ENCODE measurements around the gene TDP1. TPM values are rescaled to one million over a fixed set of nuclear protein-coding genes. Genes with fewer than 3 reads are reported as not detected.

TDP1 gene
- total RNA-seq, 3 donors from 2014 or later = 71.8 to 84.9 (median 72.9) TPM

Other genes starting within 250 kb of the TDP1 start
- 1 to 10 TPM; 4.3 to 6.0 (median 5.2) TPM for gene EFCAB11, start 1.2 kb upstream of the TDP1 start, total RNA-seq
- not detected for gene KCNK13, start 106.1 kb downstream of the TDP1 start, total RNA-seq